IPS-18a (cell line): ENCODE data around the gene LTK.
A peak's percentile ranks its signal among the peaks of the same experiment; 100 is the strongest.

Experiments used
- H3K27ac ChIP-seq: one replicate; pipeline ENCODE4 v1.5.1; 2013; ENCODE audit warnings: low read length
- H3K27me3 ChIP-seq: one replicate; pipeline ENCODE4 v1.6.1; 2013; ENCODE audit warnings: mild to moderate bottlenecking, low read length; ENCODE audit not compliant: control insufficient read depth, insufficient read depth
- H3K36me3 ChIP-seq: one replicate; pipeline ENCODE4 v1.6.1; 2013; ENCODE audit warnings: low read depth, low read length; ENCODE audit not compliant: control insufficient read depth
- H3K4me1 ChIP-seq: one replicate; pipeline ENCODE4 v1.6.1; 2013; ENCODE audit warnings: low read depth, low read length; ENCODE audit not compliant: control insufficient read depth
- H3K4me3 ChIP-seq: one replicate; pipeline ENCODE4 v1.5.1; 2013; ENCODE audit warnings: low read length
- H3K9ac ChIP-seq: one replicate; pipeline ENCODE4 v1.6.1; 2013; ENCODE audit warnings: mild to moderate bottlenecking, low read length, moderate library complexity
- H3K9me3 ChIP-seq: one replicate; pipeline ENCODE4 v1.6.1; 2013; ENCODE audit warnings: low read depth, low read length; ENCODE audit not compliant: control insufficient read depth

LTK gene

DNA sequence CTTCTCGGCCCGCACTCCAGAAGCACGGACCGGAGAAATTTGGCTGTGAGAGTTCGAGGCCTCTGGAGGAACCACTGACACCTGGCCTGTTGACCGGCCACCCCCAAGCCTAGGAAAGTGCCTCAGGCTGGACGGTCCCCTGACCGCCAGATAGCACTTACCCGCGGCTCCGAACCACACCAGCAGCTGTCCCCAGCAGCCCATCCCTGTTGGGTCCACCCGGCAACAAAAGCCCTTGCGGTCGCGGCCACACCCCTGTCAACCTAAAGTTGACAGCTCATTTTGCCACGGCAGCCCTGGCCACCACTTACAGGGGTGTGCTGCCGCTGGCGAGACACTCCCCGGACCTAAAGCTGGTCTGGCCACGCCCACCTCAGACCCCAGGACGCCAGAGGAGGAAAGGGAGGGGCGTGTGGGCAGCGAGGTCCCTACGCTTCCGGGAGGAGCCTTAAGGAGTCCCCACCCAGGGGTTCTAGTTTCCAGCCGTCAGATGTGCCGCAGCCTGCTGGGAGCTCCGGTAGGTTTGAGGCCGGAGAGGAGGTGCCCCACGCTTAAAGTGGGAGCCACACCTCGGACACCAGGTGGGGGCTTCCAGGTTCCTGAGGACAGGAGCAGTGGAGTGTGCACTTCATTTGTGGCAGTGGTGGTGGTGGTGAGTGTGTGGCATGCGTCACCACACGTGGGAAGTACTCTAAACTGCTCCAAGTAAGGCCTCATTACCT is at the start of gene LTK:
TSS of gene LTK (minus strand) at position 322 of the 722 bp plus-strand sequence. CDS start at position 204, 118 bp downstream.
- Histone ChIP-seq H3K9ac (no peak within 1 kb of the TSS), H3K4me1 (peaks cover 6% of the 10 kb centered on the region), H3K9me3 (no peaks in the 10 kb centered on the region), H3K27me3 (peaks cover 62% of the 10 kb centered on the region), H3K27ac (no peak within 1 kb of the TSS), H3K36me3 (peaks cover 11% of the 10 kb centered on the region), H3K4me3 (peak within 1 kb of the TSS; percentile 52)

- peaks cover 15% of the 10 kb centered on the region for H3K27me3 ChIP-seq
- no peaks in the 10 kb centered on the region for H3K9me3 ChIP-seq
- H3K36me3 ChIP-seq, result peaks cover 4% of the 10 kb centered on the region
- no peak overlapping the region for H3K9ac ChIP-seq
- peaks cover 73% of the 10 kb centered on the region for H3K4me1 ChIP-seq
- no peak overlapping the region for H3K27ac ChIP-seq
- peak overlapping the region; percentile 26 for H3K4me3 ChIP-seq
Measured at GRCh38 chr15:41562784-41563198, 49.2 kb upstream of the LTK start.

- peaks cover 15% of the 10 kb centered on the region for H3K27me3 ChIP-seq
- peaks cover 68% of the 10 kb centered on the region for H3K4me1 ChIP-seq
- H3K27ac ChIP-seq, result peak overlapping the region; percentile 22
- H3K36me3 ChIP-seq, result peaks cover 4% of the 10 kb centered on the region
- no peaks in the 10 kb centered on the region for H3K9me3 ChIP-seq
- H3K4me3 ChIP-seq, result peak overlapping the region; percentile 6
- H3K9ac ChIP-seq, result no peak overlapping the region
Measured at GRCh38 chr15:41562244-41562643, 48.6 kb upstream of the LTK start.

DNA sequence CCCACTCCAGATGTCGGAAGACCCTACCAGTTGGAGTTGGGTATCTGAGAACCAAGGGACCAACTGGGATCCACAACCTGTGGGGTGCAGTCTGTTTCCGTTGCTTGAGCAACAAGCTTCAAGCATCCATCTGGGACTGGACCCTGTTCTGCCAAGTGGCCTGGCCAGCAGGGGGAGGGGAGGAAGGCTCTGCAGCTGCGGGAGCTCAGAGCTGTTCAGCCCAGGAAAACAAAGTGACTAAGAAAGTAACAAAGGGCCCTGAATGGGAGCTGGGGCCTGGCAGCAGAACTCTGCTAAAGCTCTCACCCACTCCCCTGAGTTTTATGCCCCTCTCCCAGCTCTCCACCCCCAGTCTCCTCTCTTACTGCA is 48.1 kb upstream of the LTK start:
- Histone ChIP-seq H3K9me3 (no peaks in the 10 kb centered on the region), H3K27me3 (peaks cover 15% of the 10 kb centered on the region), H3K36me3 (peaks cover 4% of the 10 kb centered on the region), H3K4me1 (peaks cover 63% of the 10 kb centered on the region), H3K4me3 (peak overlapping the region; percentile 6), H3K27ac (peak overlapping the region; percentile 22), H3K9ac (no peak overlapping the region)

GRCh38 chr15:41561104-41561776 is 47.6 kb upstream of the LTK start:
- H3K27ac ChIP-seq, result no peak overlapping the region
- no peak overlapping the region for H3K9ac ChIP-seq

DNA sequence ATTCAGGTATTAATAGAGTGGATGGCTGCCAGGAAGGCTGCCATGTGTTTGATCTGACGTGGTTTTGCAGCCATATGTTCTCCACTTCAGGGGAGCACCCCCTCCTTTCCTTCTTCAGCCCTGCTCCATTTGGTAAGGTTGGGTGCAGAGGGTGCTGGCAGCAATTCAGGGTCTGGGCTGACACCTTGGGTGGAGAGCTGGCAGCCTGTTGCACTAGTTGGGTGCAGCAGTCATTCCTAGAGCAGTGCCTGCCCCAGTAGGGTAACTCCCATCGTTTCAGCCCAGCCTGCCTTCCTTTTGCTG is 46.9 kb upstream of the LTK start:
- H3K4me3 ChIP-seq, result peak overlapping the region; percentile 65
- peaks cover 15% of the 10 kb centered on the region for H3K27me3 ChIP-seq
- H3K4me1 ChIP-seq, result peaks cover 54% of the 10 kb centered on the region
- H3K36me3 ChIP-seq, result peaks cover 4% of the 10 kb centered on the region
- no peak overlapping the region for H3K27ac ChIP-seq
- H3K9me3 ChIP-seq, result no peaks in the 10 kb centered on the region
- H3K9ac ChIP-seq, result no peak overlapping the region

More at GRCh38 chr15:41561104-41561776, 47.6 kb upstream of the LTK start:
- Histone ChIP-seq H3K27me3 (peaks cover 15% of the 10 kb centered on the region), H3K9me3 (no peaks in the 10 kb centered on the region), H3K4me3 (peak overlapping the region; percentile 6), H3K36me3 (peaks cover 4% of the 10 kb centered on the region), H3K4me1 (peaks cover 59% of the 10 kb centered on the region)

DNA sequence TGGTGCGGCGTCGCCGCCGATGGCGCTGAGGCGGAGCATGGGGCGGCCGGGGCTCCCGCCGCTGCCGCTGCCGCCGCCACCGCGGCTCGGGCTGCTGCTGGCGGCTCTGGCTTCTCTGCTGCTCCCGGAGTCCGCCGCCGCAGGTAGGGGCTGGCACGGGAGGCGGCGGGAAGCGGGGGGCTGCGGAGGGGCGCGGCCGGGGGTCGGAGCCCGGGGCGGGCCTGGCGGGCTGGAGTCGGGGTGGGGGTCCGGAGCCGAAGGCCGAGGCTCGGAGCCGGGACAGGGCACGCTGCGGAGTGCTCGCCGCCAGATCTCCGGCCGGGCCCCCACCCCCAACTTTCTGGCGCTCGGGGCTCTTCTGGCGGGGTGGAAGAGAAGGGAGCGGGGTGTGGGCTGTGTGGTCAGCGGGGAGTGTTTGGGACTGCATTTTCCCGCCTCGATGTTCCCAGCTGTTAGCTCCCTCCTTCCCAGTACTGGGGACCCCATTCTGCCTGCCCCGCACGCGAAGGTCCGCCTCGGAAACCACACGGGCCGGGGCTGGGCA is 45.7 kb upstream of the LTK start:
- no peaks in the 10 kb centered on the region for H3K9me3 ChIP-seq
- no peak overlapping the region for H3K27ac ChIP-seq
- peak overlapping the region; percentile 29 for H3K9ac ChIP-seq
- peaks cover 45% of the 10 kb centered on the region for H3K4me1 ChIP-seq
- peak overlapping the region; percentile 65 for H3K4me3 ChIP-seq
- H3K36me3 ChIP-seq, result peaks cover 4% of the 10 kb centered on the region
- H3K27me3 ChIP-seq, result peaks cover 15% of the 10 kb centered on the region

- H3K9ac ChIP-seq, result peak within 1 kb of the TSS; percentile 29
- peak within 1 kb of the TSS; percentile 65 for H3K4me3 ChIP-seq
- H3K27me3 ChIP-seq, result peaks cover 15% of the 10 kb centered on the region
- peaks cover 38% of the 10 kb centered on the region for H3K4me1 ChIP-seq
- H3K27ac ChIP-seq, result no peak within 1 kb of the TSS
- H3K9me3 ChIP-seq, result no peaks in the 10 kb centered on the region
- peaks cover 4% of the 10 kb centered on the region for H3K36me3 ChIP-seq
Measured at GRCh38 chr15:41558400-41559238, 45.0 kb upstream of the LTK start, which contains the start of gene TYRO3. Gene TYRO3 (plus strand): TSS chr15:41559212. CDS start chr15:41559258, 46 bp downstream.

DNA sequence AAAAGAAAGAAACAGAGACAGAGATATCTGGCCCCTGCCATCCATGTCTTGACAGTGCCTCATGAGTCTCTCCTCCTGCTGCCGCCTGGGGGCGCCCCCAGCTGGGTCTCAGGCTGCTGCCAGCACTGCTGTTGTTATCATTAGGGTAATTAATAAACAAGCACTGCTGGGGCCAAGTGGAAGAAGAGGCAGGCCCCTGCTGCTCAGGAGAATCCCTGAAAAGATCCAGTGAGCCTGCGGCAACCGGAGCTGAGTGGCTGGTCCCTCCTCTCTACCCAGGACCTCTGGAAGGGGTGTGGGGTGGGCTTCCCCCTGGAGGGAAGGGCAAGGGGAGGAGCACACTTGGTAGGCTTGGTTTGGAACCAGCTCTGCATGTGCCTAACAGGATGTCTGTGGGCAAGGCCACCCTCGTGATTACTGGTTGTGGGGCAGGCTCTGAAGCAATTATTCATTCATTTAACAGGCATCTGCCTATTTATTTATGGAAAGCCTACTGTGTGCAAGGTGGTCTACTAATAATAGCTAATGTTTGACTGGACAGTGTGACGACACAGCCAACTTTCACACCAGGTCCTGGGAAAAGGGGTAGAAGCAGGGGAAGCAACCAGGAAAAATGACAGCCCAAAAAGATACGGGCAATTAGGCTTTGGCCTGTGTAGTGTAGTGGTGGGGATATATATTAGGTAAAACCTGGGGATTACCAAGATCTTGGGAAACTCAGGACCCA is 44.2 kb upstream of the LTK start:
- no peak overlapping the region for H3K9ac ChIP-seq
- no peaks in the 10 kb centered on the region for H3K9me3 ChIP-seq
- no peak overlapping the region for H3K27ac ChIP-seq
- H3K4me1 ChIP-seq, result peaks cover 30% of the 10 kb centered on the region
- peaks cover 15% of the 10 kb centered on the region for H3K27me3 ChIP-seq
- H3K36me3 ChIP-seq, result peaks cover 4% of the 10 kb centered on the region
- peak overlapping the region; percentile 58 for H3K4me3 ChIP-seq

- H3K36me3 ChIP-seq, result peaks cover 4% of the 10 kb centered on the region
- H3K4me1 ChIP-seq, result peaks cover 19% of the 10 kb centered on the region
- H3K9me3 ChIP-seq, result no peaks in the 10 kb centered on the region
- H3K9ac ChIP-seq, result no peak overlapping the region
- H3K27ac ChIP-seq, result no peak overlapping the region
- peaks cover 15% of the 10 kb centered on the region for H3K27me3 ChIP-seq
- no peak overlapping the region for H3K4me3 ChIP-seq
Measured at GRCh38 chr15:41556677-41557076, 43.0 kb upstream of the LTK start.

GRCh38 chr15:41554915-41555314 is 41.3 kb upstream of the LTK start:
- H3K36me3 ChIP-seq, result no peaks in the 10 kb centered on the region
- no peak overlapping the region for H3K4me3 ChIP-seq
- H3K9me3 ChIP-seq, result no peaks in the 10 kb centered on the region
- peaks cover 2% of the 10 kb centered on the region for H3K27me3 ChIP-seq
- H3K9ac ChIP-seq, result no peak overlapping the region
- H3K27ac ChIP-seq, result no peak overlapping the region
- peaks cover 6% of the 10 kb centered on the region for H3K4me1 ChIP-seq
